HG03103 (cell line): ENCODE results near the gene SPPL2A.
"Not testable (repeated sequence)": the region's sequence is repeated elsewhere in the genome, so short reads cannot be mapped to it uniquely, and the experiment has no call there.

Experiments
- ATAC-seq: cut with Tn5 transposase; IDR thresholded peaks from one replicate; pipeline ENCODE4 v1.9.1; 2021; ENCODE audit warnings: low read depth; ENCODE audit not compliant: unreplicated experiment

Gene SPPL2A

GRCh38 chr15:50694634-50695165 is 70.8 kb downstream of the SPPL2A start:
- ATAC-seq, result not testable (repeated sequence)

- no peak for ATAC-seq
Observed at GRCh38 chr15:50687302-50687902, 78.1 kb downstream of the SPPL2A start.

GRCh38 chr15:50686469-50687301 is 78.8 kb downstream of the SPPL2A start, which contains the start of gene TRPM7:
Gene TRPM7, minus strand, starts transcription at chr15:50686797. Its CDS starts 264 bp downstream, at chr15:50686533.
- ATAC-seq, result peak; percentile 73

- peak; percentile 44 for ATAC-seq
Observed at GRCh38 chr15:50685976-50686468, 79.5 kb downstream of the SPPL2A start.

- ATAC-seq, result no peak
Observed at GRCh38 chr15:50685191-50685975, 80.1 kb downstream of the SPPL2A start.

- no peak for ATAC-seq
Observed at GRCh38 chr15:50681467-50681866, 84.0 kb downstream of the SPPL2A start.

GRCh38 chr15:50676799-50677483 is 88.6 kb downstream of the SPPL2A start:
- ATAC-seq, result no peak

GRCh38 chr15:50675535-50676144 is 89.9 kb downstream of the SPPL2A start:
- ATAC-seq, result no peak

- no peak for ATAC-seq
Observed at GRCh38 chr15:50670115-50670514, 95.4 kb downstream of the SPPL2A start.

GRCh38 chr15:50669611-50670010 is 95.9 kb downstream of the SPPL2A start:
- no peak for ATAC-seq

- ATAC-seq, result no peak
Observed at GRCh38 chr15:50665938-50666337, 99.6 kb downstream of the SPPL2A start.

- no peak for ATAC-seq
Observed at GRCh38 chr15:50655555-50655954, 110.0 kb downstream of the SPPL2A start.

- no peak for ATAC-seq
Observed at GRCh38 chr15:50653156-50653743, 112.3 kb downstream of the SPPL2A start.

- no peak for ATAC-seq
Observed at GRCh38 chr15:50652671-50653070, 112.8 kb downstream of the SPPL2A start.
